Right lobe of liver (tissue), 4 donors: ENCODE measurements around the gene GULP1.

Source experiments
- CTCF ChIP-seq, 4 donors: fragments of 200-600 bp in 3 of 4; fragments of 450-650 bp in 1 of 4; IDR thresholded peaks; one replicate each; pipeline versions ENCODE4 v1.5.1 to v1.8.0; 2016 to 2022; ENCODE audit warnings: antibody characterized with exemption in 4 of 4, mild to moderate bottlenecking in 2 of 4
- POLR2A ChIP-seq: fragments of 450-650 bp; IDR thresholded peaks from one replicate; pipeline ENCODE4 v1.6.1; 2017; ENCODE audit warnings: antibody characterized with exemption, mild to moderate bottlenecking
- donor health status: DM: no; HTN: no; CAD: no.
- donor health status: DM: no; HTN: no; CAD: no.
- donor health status: DM: no; HTN: yes; CAD: no.

- TF ChIP-seq CTCF (IDR thresholded peaks at IDR 0.05) (no peak), POLR2A (no peak)
Measured at GRCh38 chr2:188364033-188364630, 72.5 kb downstream of the GULP1 start.
